ENCODE measurements around the gene ZG16. TPM values are rescaled to one million over a fixed set of nuclear protein-coding genes. Genes with fewer than 3 reads are reported as not detected.
A peak's percentile ranks its signal among the peaks of the same experiment; 100 is the strongest.

Gene ZG16
- total and polyA plus RNA-seq, 2 experiments from 2014 or later = not detected

GRCh38 chr16:29814592-29814991 lies 36.5 kb downstream of the ZG16 start:
- Histone ChIP-seq H3K4me3 (peak overlapping the region; percentile 100), H3K79me2 (replicated peaks; ENCODE audit: insufficient read depth) (peaks cover 23% of the 10 kb centered on the region), H3K27me3 (ENCODE audit: insufficient read depth) (no peaks in the 10 kb centered on the region), H4K20me1 (replicated peaks; ENCODE audit: insufficient read depth) (0 out of 2 replicates have a peak, but pooled peaks cover 2% of the 10 kb centered on the region), H3K4me1 (ENCODE audit: insufficient read depth) (peaks cover 59% of the 10 kb centered on the region), H3K9me2 (ENCODE audit: insufficient read depth) (no peaks in the 10 kb centered on the region), H3F3A (replicated peaks; ENCODE audit: low read depth) (peaks cover 40% of the 10 kb centered on the region), H3K4me2 (peak overlapping the region; percentile 98), H2AFZ (0 out of 2 replicates have a peak overlapping the region, but pooled peaks have one; percentile 69), H3K36me3 (ENCODE audit: insufficient read depth) (peaks cover 10% of the 10 kb centered on the region), H3K27ac (ENCODE audit: low read depth) (peak overlapping the region; percentile 78; the same call in 1 of the 2 replicates)
- Mint-ChIP-seq H3K4me1 (peaks cover 59% of the 10 kb centered on the region), H3K9me3 (peaks cover 4% of the 10 kb centered on the region; the same call in 1 of the 3 replicates), H3K27me3 (ENCODE audit: insufficient read depth, low read depth, poor library complexity) (peaks cover 35% of the 10 kb centered on the region), H3K36me3 (ENCODE audit: low read depth) (peaks cover 36% of the 10 kb centered on the region), H3K27ac (peak overlapping the region; percentile 63; the same call in 1 of the 2 replicates), H3K4me3 (peak overlapping the region; percentile 96)
- TF ChIP-seq ZNF331 (CRISPR knock-in tag; IDR thresholded peaks at IDR 0.05; ENCODE audit: low read depth) = no peak
- TF ChIP-seq CREB1 (CRISPR knock-in tag; IDR thresholded peaks at IDR 0.05; ENCODE audit: low read depth) = no peak
- TF ChIP-seq JUNB (IDR thresholded peaks at IDR 0.05; ENCODE audit: unreplicated experiment) = no peak
- no peak for TF ChIP-seq ZNF462 (CRISPR knock-in tag; IDR thresholded peaks at IDR 0.05)
- no peak for TF ChIP-seq POLR2AphosphoS5 (IDR thresholded peaks at IDR 0.05; ENCODE audit: low read depth)
- no peak for TF ChIP-seq EZH2 (IDR thresholded peaks at IDR 0.05; ENCODE audit: low read depth, unreplicated experiment)
- no peak for TF ChIP-seq ZNF114 (CRISPR knock-in tag; IDR thresholded peaks at IDR 0.05)
- no peak for TF ChIP-seq EZH2phosphoT487 (IDR thresholded peaks at IDR 0.05; ENCODE audit: unreplicated experiment)
- no peak for TF ChIP-seq STAT1 (IDR thresholded peaks at IDR 0.05; ENCODE audit: unreplicated experiment)
- TF ChIP-seq CTCF (conservative IDR thresholded peaks at IDR 0.05; ENCODE audit: low read depth in 2 of 2) = no peak
- TF ChIP-seq ETS1 (IDR thresholded peaks at IDR 0.05) = no peak
- no peak for TF ChIP-seq REST (IDR thresholded peaks at IDR 0.05; ENCODE audit: unreplicated experiment)
- no peak for TF ChIP-seq NANOG (IDR thresholded peaks at IDR 0.05; ENCODE audit: borderline replicate concordance)
- ATAC-seq = no peak
- DNase-seq (ENCODE audit: low spot score) = peak; percentile 36

Measured in GM23338 (cell line).